CD14-positive monocyte (primary cell): ENCODE measurements around the gene N4BP2. TPM values are rescaled to one million over a fixed set of nuclear protein-coding genes. Genes with fewer than 3 reads are reported as not detected.
A peak's percentile ranks its signal among the peaks of the same experiment; 100 is the strongest.
"Not testable (repeated sequence)": the region's sequence is repeated elsewhere in the genome, so short reads cannot be mapped to it uniquely, and the experiment has no call there.

Source experiments
- DNase-seq, 3 donors: peaks; one replicate each; pipeline ENCODE4 v3.0.0-alpha.2; 2011 to 2022
- H2AFZ ChIP-seq: 2 replicates; pipeline ENCODE4 v1.6.0; 2012; ENCODE audit warnings: mild to moderate bottlenecking, low read depth, low read length, inconsistent platforms; ENCODE audit not compliant: insufficient read depth, poor library complexity, severe bottlenecking
- H3K27ac ChIP-seq, 2 donors: 1 replicate in 1 of 2; 2 replicates in 1 of 2; pipeline ENCODE4 v1.5.1; 2012 to 2013; ENCODE audit warnings: low read length in 2 of 2, control low read depth in 1 of 2, inconsistent platforms in 1 of 2, low read depth in 1 of 2, mild to moderate bottlenecking in 1 of 2
- H3K27me3 ChIP-seq, 2 donors: one replicate each; pipeline versions ENCODE4 v1.6.0 to v1.6.1; 2011 to 2013; ENCODE audit warnings: low read length in 2 of 2; ENCODE audit not compliant: control insufficient read depth in 2 of 2, insufficient read depth in 2 of 2
- H3K36me3 ChIP-seq, 2 donors: replicated peaks in 1 of 2; 1 replicate in 1 of 2; 2 replicates in 1 of 2; pipeline versions ENCODE4 v1.5.1 to v1.6.1; 2012 to 2013; ENCODE audit warnings: low read length in 2 of 2, control low read depth in 1 of 2, inconsistent platforms in 1 of 2, mild to moderate bottlenecking in 1 of 2; ENCODE audit not compliant: insufficient read depth in 2 of 2, control insufficient read depth in 1 of 2
- H3K4me1 ChIP-seq, 2 donors: 1 replicate in 1 of 2; 2 replicates in 1 of 2; pipeline versions ENCODE4 v1.5.1 to v1.6.1; 2012 to 2013; ENCODE audit warnings: low read length in 2 of 2, control low read depth in 1 of 2, inconsistent platforms in 1 of 2, mild to moderate bottlenecking in 1 of 2, moderate library complexity in 1 of 2; ENCODE audit not compliant: insufficient read depth in 2 of 2, control insufficient read depth in 1 of 2
- H3K4me2 ChIP-seq: replicated peaks from 2 replicates; pipeline ENCODE3; 2012; ENCODE audit warnings: low read length, moderate library complexity, mild to moderate bottlenecking; ENCODE audit not compliant: poor library complexity, severe bottlenecking; ENCODE audit errors: extremely low read depth
- H3K4me3 ChIP-seq, 3 experiments: fragments of 200-600 bp in 1 of 3; sonication (generic) in 1 of 3; replicated peaks in 1 of 3; 1 replicate in 2 of 3; 2 replicates in 1 of 3; pipeline ENCODE4 v1.5.1; 2011 to 2013; ENCODE audit warnings: low read length in 3 of 3, mild to moderate bottlenecking in 3 of 3, control low read depth in 2 of 3, low read depth in 2 of 3, inconsistent platforms in 1 of 3, moderate library complexity in 1 of 3
- H3K79me2 ChIP-seq: 2 replicates; pipeline ENCODE4 v1.6.0; 2012; ENCODE audit warnings: mild to moderate bottlenecking, control low read depth, inconsistent platforms, low read length, moderate library complexity; ENCODE audit not compliant: insufficient read depth
- H3K9ac ChIP-seq: 2 replicates; pipeline ENCODE4 v1.6.0; 2017; ENCODE audit warnings: low read length, mild to moderate bottlenecking; ENCODE audit not compliant: insufficient read depth, poor library complexity, severe bottlenecking
- H3K9me3 ChIP-seq, 2 donors: replicated peaks in 1 of 2; 1 replicate in 1 of 2; 2 replicates in 1 of 2; pipeline versions ENCODE4 v1.5.1 to v1.6.1; 2012 to 2013; ENCODE audit warnings: low read length in 2 of 2, control low read depth in 1 of 2; ENCODE audit not compliant: control insufficient read depth in 1 of 2, insufficient read depth in 1 of 2
- H4K20me1 ChIP-seq: 2 replicates; pipeline ENCODE4 v1.6.0; 2012; ENCODE audit warnings: mild to moderate bottlenecking, low read length, control low read depth, moderate library complexity; ENCODE audit not compliant: insufficient read depth
- H3K27ac Mint-ChIP-seq, 7 donors: one replicate each; pipeline ENCODE4 v1.8.0; 2020; ENCODE audit warnings: mild to moderate bottlenecking in 7 of 7, mixed read lengths in 7 of 7, moderate library complexity in 6 of 7, inconsistent platforms in 2 of 7
- H3K27me3 Mint-ChIP-seq, 3 donors: one replicate each; pipeline ENCODE4 v1.8.0; 2021 to 2022; ENCODE audit warnings: low read depth in 3 of 3, mild to moderate bottlenecking in 3 of 3, mixed read lengths in 3 of 3, moderate library complexity in 3 of 3, inconsistent platforms in 1 of 3
- H3K36me3 Mint-ChIP-seq, 2 donors: one replicate each; pipeline ENCODE4 v1.8.0; 2020; ENCODE audit warnings: mixed read lengths in 2 of 2, inconsistent platforms in 1 of 2, mild to moderate bottlenecking in 1 of 2
- H3K4me1 Mint-ChIP-seq: one replicate; pipeline ENCODE4 v1.8.0; 2020; ENCODE audit warnings: mild to moderate bottlenecking, mixed read lengths
- H3K4me3 Mint-ChIP-seq, 2 donors: one replicate each; pipeline ENCODE4 v1.8.0; 2020; ENCODE audit warnings: mild to moderate bottlenecking in 2 of 2, mixed read lengths in 2 of 2, moderate library complexity in 1 of 2
- H3K9me3 Mint-ChIP-seq, 7 donors: one replicate each; pipeline ENCODE4 v1.8.0; 2020 to 2022; ENCODE audit warnings: mixed read lengths in 7 of 7, mild to moderate bottlenecking in 6 of 7, moderate library complexity in 6 of 7, inconsistent platforms in 2 of 7
- WGBS: methylation state at CpG from one replicate; pipeline ENCODE4 v1.1.5; 2013; ENCODE audit warnings: missing lambda C conversion rate; ENCODE audit not compliant: insufficient coverage; 5-methylcytosine and 5-hydroxymethylcytosine counted together
- intact Hi-C, 2 donors: fragments of 100-400 bp; cut with micrococcal nuclease; formaldehyde crosslinking; loops; one replicate each; pipeline versions ENCODE4 v1.15.0 to v1.15.1; 2023
- polyA plus RNA-seq, 3 donors: library from polyadenylated mRNA; depleted of rRNA in 1 of 3; unstranded in 2 of 3; stranded (reverse) in 1 of 3; fragments of 300-500 nt in 2 of 3; fragments of >200 nt in 1 of 3; fragmentation: Illumina TruSeq in 2 of 3; gene quantifications; 1 replicate in 2 of 3; 2 replicates in 1 of 3; pipeline ENCODE4 v1.2.3, GENCODE V29; 2012 to 2021
- TF ChIP-seq, protein P1 (sequence below): fragments of 200-600 bp; IDR thresholded peaks from one replicate; pipeline ENCODE4 v1.8.0; 2022; ENCODE audit warnings: antibody characterized with exemption, mild to moderate bottlenecking

The N4BP2 gene
- polyA plus RNA-seq, 3 donors = 3.1 to 8.3 (median 4.8) TPM

GRCh38 chr4:40020221-40020620 lies 36.4 kb upstream of the N4BP2 start:
- Histone ChIP-seq H3K4me2 (no peak overlapping the region), H3K79me2 (no peaks in the 10 kb centered on the region), H3K27ac (no peak overlapping the region), H3K9ac (no peak overlapping the region), H3K36me3 (no peaks in the 10 kb centered on the region), H4K20me1 (no peaks in the 10 kb centered on the region), H3K4me1 (no peaks in the 10 kb centered on the region), H3K27me3 (no peaks in the 10 kb centered on the region), H3K9me3 (no peaks in the 10 kb centered on the region), H2AFZ (no peak overlapping the region), H3K4me3 (no peak overlapping the region)
- Mint-ChIP-seq H3K27me3 (peaks cover 0 to 5% (median 5%) of the 10 kb centered on the region in 3 donors), H3K4me1 (no peaks in the 10 kb centered on the region), H3K36me3 (no peaks in the 10 kb centered on the region), H3K27ac (peak overlapping the region in 1 of 7 donors; percentile 45), H3K4me3 (no peak overlapping the region), H3K9me3 (peaks cover 0 to 7% (median 2%) of the 10 kb centered on the region in 7 donors)
- intact Hi-C loops = no loop called here
- no peak for DNase-seq
- 98% methylated on average over 13 of the region's 15 CpGs for WGBS
- TF ChIP-seq, protein P1, sequence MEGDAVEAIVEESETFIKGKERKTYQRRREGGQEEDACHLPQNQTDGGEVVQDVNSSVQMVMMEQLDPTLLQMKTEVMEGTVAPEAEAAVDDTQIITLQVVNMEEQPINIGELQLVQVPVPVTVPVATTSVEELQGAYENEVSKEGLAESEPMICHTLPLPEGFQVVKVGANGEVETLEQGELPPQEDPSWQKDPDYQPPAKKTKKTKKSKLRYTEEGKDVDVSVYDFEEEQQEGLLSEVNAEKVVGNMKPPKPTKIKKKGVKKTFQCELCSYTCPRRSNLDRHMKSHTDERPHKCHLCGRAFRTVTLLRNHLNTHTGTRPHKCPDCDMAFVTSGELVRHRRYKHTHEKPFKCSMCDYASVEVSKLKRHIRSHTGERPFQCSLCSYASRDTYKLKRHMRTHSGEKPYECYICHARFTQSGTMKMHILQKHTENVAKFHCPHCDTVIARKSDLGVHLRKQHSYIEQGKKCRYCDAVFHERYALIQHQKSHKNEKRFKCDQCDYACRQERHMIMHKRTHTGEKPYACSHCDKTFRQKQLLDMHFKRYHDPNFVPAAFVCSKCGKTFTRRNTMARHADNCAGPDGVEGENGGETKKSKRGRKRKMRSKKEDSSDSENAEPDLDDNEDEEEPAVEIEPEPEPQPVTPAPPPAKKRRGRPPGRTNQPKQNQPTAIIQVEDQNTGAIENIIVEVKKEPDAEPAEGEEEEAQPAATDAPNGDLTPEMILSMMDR = no peak

DNA sequence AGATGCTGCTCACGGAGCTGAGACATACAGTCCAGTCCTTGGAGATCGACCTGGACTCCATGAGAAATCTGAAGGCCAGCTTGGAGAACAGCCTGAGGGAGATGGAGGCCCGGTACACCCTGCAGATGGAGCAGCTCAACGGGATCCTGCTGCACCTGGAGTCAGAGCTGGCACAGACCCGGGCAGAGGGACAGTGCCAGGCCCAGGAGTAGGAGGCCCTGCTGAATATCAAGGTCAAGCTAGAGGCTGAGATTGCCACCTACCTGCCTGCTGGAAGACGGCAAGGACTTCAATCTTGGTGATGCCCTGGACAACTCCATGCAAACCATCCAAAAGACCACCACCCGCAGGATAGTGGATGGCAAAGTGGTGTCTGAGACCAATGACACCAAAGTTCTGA lies 35.5 kb upstream of the N4BP2 start:
- intact Hi-C loops, H2AFZ ChIP-seq, H3K4me3 ChIP-seq, H3K9ac ChIP-seq, H3K4me2 ChIP-seq, H3K27me3 Mint-ChIP-seq, H3K27ac Mint-ChIP-seq, H3K36me3 ChIP-seq, H3K9me3 ChIP-seq, DNase-seq, H3K9me3 Mint-ChIP-seq, H3K4me1 ChIP-seq, H3K27me3 ChIP-seq, H3K4me3 Mint-ChIP-seq, H3K4me1 Mint-ChIP-seq, H4K20me1 ChIP-seq, H3K27ac ChIP-seq, H3K36me3 Mint-ChIP-seq, H3K79me2 ChIP-seq: not testable (repeated sequence)
- 92% methylated on average over 5 of the region's 7 CpGs for WGBS

GRCh38 chr4:40024049-40024448 lies 32.6 kb upstream of the N4BP2 start:
- H3K4me1 ChIP-seq, DNase-seq, H3K79me2 ChIP-seq, H3K4me3 Mint-ChIP-seq, H3K4me1 Mint-ChIP-seq, H4K20me1 ChIP-seq, H3K27ac Mint-ChIP-seq, H3K9ac ChIP-seq, intact Hi-C loops, H3K4me3 ChIP-seq, H3K9me3 ChIP-seq, H3K36me3 Mint-ChIP-seq, H3K4me2 ChIP-seq, H2AFZ ChIP-seq, H3K27me3 ChIP-seq, H3K36me3 ChIP-seq, H3K9me3 Mint-ChIP-seq, H3K27ac ChIP-seq, H3K27me3 Mint-ChIP-seq: not testable (repeated sequence)
- WGBS = 83% methylated on average over 1 of the region's 7 CpGs
